HCT116 (cell line): ENCODE data around the gene ISCU. TPM values are rescaled to one million over a fixed set of nuclear protein-coding genes. Genes with fewer than 3 reads are reported as not detected.
"Not testable (repeated sequence)": the region's sequence is repeated elsewhere in the genome, so short reads cannot be mapped to it uniquely, and the experiment has no call there.

Experiments
- ATAC-seq: fragments of 200-7000 bp; cut with Tn5 transposase; 2 replicates; pipeline ENCODE4 v1.9.1; 2020; ENCODE audit warnings: mild to moderate bottlenecking, moderate library complexity
- BruUV-seq: library from RNA; stranded (reverse); fragments of 400-500 nt; replicated peaks from 2 replicates; lab custom pipeline; 2021; lab: Mats Ljungman, UMichigan
- CTCF ChIA-PET: fragments of 300-600 bp; sonication (Branson Sonifier 250); formaldehyde crosslinking; loops from one replicate; lab custom pipeline; 2021; ENCODE audit warnings: antibody characterized with exemption; lab: Charles Lee
- POLR2A ChIA-PET: fragments of 300-600, 350-600 bp; sonication (Branson Sonifier 250); formaldehyde crosslinking; loops from one replicate; lab custom pipeline; 2021; ENCODE audit warnings: antibody characterized with exemption; lab: Charles Lee
- RAD21 ChIA-PET, 2 experiments: fragments of 300-600 bp; sonication (Branson Sonifier 250); formaldehyde crosslinking; loops; one replicate each; lab custom pipeline; 2023; ENCODE audit warnings: low total read pairs in 2 of 2; ENCODE audit not compliant: uncharacterized antibody in 2 of 2, unreplicated experiment in 2 of 2, low non-redundant PET in 1 of 2; lab: Charles Lee
- DNase-seq: peaks from one replicate; pipeline ENCODE4 v3.0.0-alpha.2; 2010; ENCODE audit warnings: low read depth, low spot score
- H2AFZ ChIP-seq: fragments of 200-600 bp; shearing (Covaris generic), sonication (generic); 2 replicates; pipeline ENCODE4 v1.6.1; 2017; ENCODE audit warnings: low read depth, mixed run types, mixed read lengths, antibody characterized with exemption, low read length; ENCODE audit not compliant: poor library complexity, severe bottlenecking
- H3K27ac ChIP-seq: 2 replicates; pipeline ENCODE4 v1.5.1; 2012; ENCODE audit warnings: low read depth, low read length
- H3K27me3 ChIP-seq: fragments of 200-600 bp; sonication (generic); 2 replicates; pipeline ENCODE4 v1.6.1; 2016; ENCODE audit warnings: mixed run types, low read length, mixed read lengths; ENCODE audit not compliant: insufficient read depth
- H3K36me3 ChIP-seq, 2 experiments: fragments of 200-500 bp in 1 of 2; fragments of 200-600 bp in 1 of 2; sonication (Bioruptor generic) in 1 of 2; sonication (generic) in 1 of 2; 2 replicates each; pipeline versions ENCODE4 v1.5.1 to v1.6.1; 2014 to 2016; ENCODE audit warnings: low read length in 2 of 2, inconsistent platforms in 1 of 2, mixed read lengths in 1 of 2, mixed run types in 1 of 2; ENCODE audit not compliant: insufficient read depth in 2 of 2, control insufficient read depth in 1 of 2
- H3K4me1 ChIP-seq, 2 experiments: fragments of 200-600 bp in 1 of 2; sonication (generic) in 1 of 2; 2 replicates each; pipeline versions ENCODE4 v1.5.1 to v1.6.1; 2012 to 2017; ENCODE audit warnings: low read length in 2 of 2, inconsistent platforms in 1 of 2, mild to moderate bottlenecking in 1 of 2, mixed read lengths in 1 of 2, mixed run types in 1 of 2, moderate library complexity in 1 of 2; ENCODE audit not compliant: insufficient read depth in 2 of 2, control insufficient read depth in 1 of 2
- H3K4me2 ChIP-seq: fragments of 200-600 bp; sonication (generic); 2 replicates; pipeline ENCODE4 v1.6.1; 2017; ENCODE audit warnings: mixed run types, low read length, mixed read lengths
- H3K4me3 ChIP-seq, 2 experiments: fragments of 200-600 bp in 1 of 2; sonication (generic) in 1 of 2; replicated peaks in 1 of 2; 2 replicates each; pipeline ENCODE4 v1.5.1; 2011 to 2016; ENCODE audit warnings: low read length in 2 of 2, control low read depth in 1 of 2, low read depth in 1 of 2, mild to moderate bottlenecking in 1 of 2, mixed read lengths in 1 of 2, mixed run types in 1 of 2
- H3K79me2 ChIP-seq: fragments of 200-600 bp; sonication (generic); 2 replicates; pipeline ENCODE4 v1.6.1; 2017; ENCODE audit warnings: mild to moderate bottlenecking, mixed run types, low read length, moderate library complexity, mixed read lengths; ENCODE audit not compliant: insufficient read depth
- H3K9ac ChIP-seq: fragments of 200-600 bp; sonication (generic); 2 replicates; pipeline ENCODE4 v1.6.1; 2016; ENCODE audit warnings: low read length, mixed read lengths
- H3K9me2 ChIP-seq: fragments of 200-600 bp; sonication (generic), shearing (Covaris generic); 2 replicates; pipeline ENCODE4 v1.6.1; 2017; ENCODE audit warnings: mixed run types, mild to moderate bottlenecking, moderate library complexity; ENCODE audit not compliant: insufficient read depth
- H3K9me3 ChIP-seq, 2 experiments: fragments of 200-500 bp in 1 of 2; fragments of 200-600 bp in 1 of 2; sonication (Bioruptor generic) in 1 of 2; sonication (generic) in 1 of 2; 2 replicates each; pipeline ENCODE4 v1.6.1; 2014 to 2017; ENCODE audit warnings: low read length in 2 of 2, mixed read lengths in 2 of 2, inconsistent platforms in 1 of 2, low read depth in 1 of 2, mild to moderate bottlenecking in 1 of 2, mixed run types in 1 of 2, moderate library complexity in 1 of 2; ENCODE audit not compliant: control insufficient read depth in 1 of 2, insufficient read depth in 1 of 2
- H4K20me1 ChIP-seq: fragments of 200-600 bp; sonication (generic), shearing (Covaris generic); 2 replicates; pipeline ENCODE4 v1.6.1; 2017; ENCODE audit warnings: mixed run types, mild to moderate bottlenecking, moderate library complexity; ENCODE audit not compliant: insufficient read depth
- ELF1 ChIP-seq: IDR thresholded peaks from 2 replicates; pipeline ENCODE4 v1.6.1; 2012; ENCODE audit warnings: low read depth, borderline replicate concordance
- EZH2 ChIP-seq: fragments of 200-600 bp; sonication (generic); IDR thresholded peaks from 2 replicates; pipeline ENCODE4 v1.6.1; 2017; ENCODE audit warnings: antibody characterized with exemption, mixed run types
- EZH2phosphoT487 ChIP-seq: fragments of 200-600 bp; IDR thresholded peaks from 2 replicates; pipeline ENCODE4 v1.6.1; 2018; ENCODE audit warnings: antibody characterized with exemption, borderline replicate concordance
- MAX ChIP-seq: IDR thresholded peaks from 2 replicates; pipeline ENCODE4 v1.6.1; 2012
- POLR2A ChIP-seq: IDR thresholded peaks from 2 replicates; pipeline ENCODE4 v1.7.0; 2011; ENCODE audit warnings: borderline replicate concordance; ENCODE audit not compliant: insufficient read depth, insufficient read length; ENCODE audit errors: extremely low read depth
- TCF7L2 ChIP-seq: IDR thresholded peaks from 2 replicates; pipeline ENCODE4 v1.7.0; 2011; ENCODE audit warnings: borderline replicate concordance, inconsistent platforms; ENCODE audit not compliant: insufficient read depth, insufficient read length; ENCODE audit errors: extremely low read depth
- ZNF274 ChIP-seq: fragments of 200-500 bp; sonication (Bioruptor generic); IDR thresholded peaks from 2 replicates; pipeline ENCODE4 v1.6.1; 2014; ENCODE audit warnings: mild to moderate bottlenecking, low read depth, low read length, inconsistent platforms
- intact Hi-C: fragments of 100-400 bp; cut with micrococcal nuclease; formaldehyde crosslinking; loops from 2 replicates; pipeline ENCODE4 v1.10.0; 2022
- total RNA-seq: library from RNA; stranded (reverse); gene quantifications from one replicate; pipeline ENCODE4 v1.2.1, GENCODE V29; 2021; ENCODE audit not compliant: unreplicated experiment
- TF ChIP-seq, protein P1 (sequence below): IDR thresholded peaks from 2 replicates; pipeline ENCODE4 v1.6.1; 2011; ENCODE audit warnings: mild to moderate bottlenecking, low read length, moderate library complexity; ENCODE audit not compliant: insufficient replicate concordance; ENCODE audit errors: extremely low read depth

Gene ISCU
- total RNA-seq, 1 experiment from 2014 or later = 89.6 TPM

GRCh38 chr12:108589840-108590229 is 27.4 kb downstream of the ISCU start (continued):
- TF ChIP-seq TCF7L2 (no peak), ELF1 (no peak), EZH2phosphoT487 (no peak), EZH2 (no peak), MAX (no peak), ZNF274 (no peak), POLR2A (no peak)
- TF ChIP-seq, protein P1, sequence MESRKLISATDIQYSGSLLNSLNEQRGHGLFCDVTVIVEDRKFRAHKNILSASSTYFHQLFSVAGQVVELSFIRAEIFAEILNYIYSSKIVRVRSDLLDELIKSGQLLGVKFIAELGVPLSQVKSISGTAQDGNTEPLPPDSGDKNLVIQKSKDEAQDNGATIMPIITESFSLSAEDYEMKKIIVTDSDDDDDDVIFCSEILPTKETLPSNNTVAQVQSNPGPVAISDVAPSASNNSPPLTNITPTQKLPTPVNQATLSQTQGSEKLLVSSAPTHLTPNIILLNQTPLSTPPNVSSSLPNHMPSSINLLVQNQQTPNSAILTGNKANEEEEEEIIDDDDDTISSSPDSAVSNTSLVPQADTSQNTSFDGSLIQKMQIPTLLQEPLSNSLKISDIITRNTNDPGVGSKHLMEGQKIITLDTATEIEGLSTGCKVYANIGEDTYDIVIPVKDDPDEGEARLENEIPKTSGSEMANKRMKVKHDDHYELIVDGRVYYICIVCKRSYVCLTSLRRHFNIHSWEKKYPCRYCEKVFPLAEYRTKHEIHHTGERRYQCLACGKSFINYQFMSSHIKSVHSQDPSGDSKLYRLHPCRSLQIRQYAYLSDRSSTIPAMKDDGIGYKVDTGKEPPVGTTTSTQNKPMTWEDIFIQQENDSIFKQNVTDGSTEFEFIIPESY = no peak

DNA sequence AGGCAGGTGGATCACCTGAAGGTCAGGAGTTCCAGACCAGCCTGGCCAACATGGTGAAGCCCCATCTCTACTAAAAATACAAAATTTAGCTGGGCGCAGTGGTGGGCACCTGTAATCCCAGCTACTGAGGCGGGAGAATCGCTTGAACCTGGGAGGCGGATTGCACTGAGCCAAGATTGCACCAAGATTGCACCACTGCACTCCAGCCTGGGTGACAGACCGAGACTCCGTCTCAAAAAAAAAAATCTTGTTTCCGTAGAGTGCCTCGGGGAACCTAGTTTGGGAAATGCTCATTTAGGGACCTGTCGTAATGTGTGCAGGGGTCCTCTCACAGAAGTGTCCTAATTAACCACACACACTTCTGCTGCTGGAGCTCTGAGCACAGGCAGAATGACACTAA is 28.1 kb downstream of the ISCU start:
- H3K4me3 ChIP-seq, H2AFZ ChIP-seq, H3K4me2 ChIP-seq, CTCF ChIA-PET, POLR2A ChIA-PET, DNase-seq, H3K79me2 ChIP-seq, H3K9me3 ChIP-seq, RAD21 ChIA-PET, H3K9ac ChIP-seq, H4K20me1 ChIP-seq, H3K27me3 ChIP-seq, intact Hi-C loops, H3K27ac ChIP-seq, H3K9me2 ChIP-seq, BruUV-seq, H3K36me3 ChIP-seq, H3K4me1 ChIP-seq, ATAC-seq: not testable (repeated sequence)
